ENCODE data around the gene BRSK1. TPM values are rescaled to one million over a fixed set of nuclear protein-coding genes. Genes with fewer than 3 reads are reported as not detected.

Gene BRSK1
- total and polyA plus RNA-seq, 10 of the 15 experiments (the other 5 are each of a cell fraction or from before 2014, with no cell fraction given) = 0.03 to 0.76 (median 0.25) TPM; not detected in 4

- no peak for ATAC-seq
- 95% methylated on average over 35 of the region's 36 CpGs for WGBS (ENCODE audit: insufficient coverage, insufficient replicate concordance, low lambda C conversion rate, missing lambda C conversion rate)
- TF ChIP-seq ESRRA (IDR thresholded peaks at IDR 0.05; ENCODE audit: low read length) = no peak
- no peak overlapping the region for H3K4me3 ChIP-seq
- FAIRE-seq = no peak
- H4K20me1 ChIP-seq (ENCODE audit: control insufficient read depth, insufficient read depth) = no peaks in the 10 kb centered on the region
- H2AFZ ChIP-seq (ENCODE audit: control insufficient read depth, low read depth, low read length) = no peak overlapping the region
- no peak overlapping the region for H3K4me2 ChIP-seq (ENCODE audit: control insufficient read depth, insufficient read depth)
- ChIA-PET POLR2A (no interaction called here), CTCF (no interaction called here), SMC1A (ENCODE audit: uncharacterized antibody, unreplicated experiment) (interaction anchor here (1.2 kb wide), 1 partner anchor 19 kb away, joined by 4 read pairs; no protein-coding TSS in a partner anchor), RAD21 (ENCODE audit: unreplicated experiment) (no interaction called here)
- intact Hi-C loops (cut with micrococcal nuclease; ENCODE audit: unreplicated experiment) (no loop called here), in situ Hi-C loops (cut with MboI) (no loop called here)
- no TSS peak for BruUV-seq (replicated peaks)
- H3K79me2 ChIP-seq (ENCODE audit: control insufficient read depth, insufficient read depth, low read length) = no peaks in the 10 kb centered on the region
- no peak for DNase-seq (ENCODE audit: low read depth, low spot score)
- H3K9me3 ChIP-seq (replicated peaks; ENCODE audit: control insufficient read depth, insufficient read depth, low read length) = no peaks in the 10 kb centered on the region; the same call in 2 of the 3 replicates
- peaks cover 0 to 3% of the 10 kb centered on the region in 2 experiments; a peak in 1 of 4 replicates for H3K36me3 ChIP-seq (ENCODE audit: control insufficient read depth in 2 of 2, insufficient read depth in 2 of 2, low read length in 1 of 2)
- H3K27me3 ChIP-seq (replicated peaks in 1 of 2; ENCODE audit: control insufficient read depth in 2 of 2, insufficient read depth in 2 of 2, low read length in 1 of 2) = no peaks in the 10 kb centered on the region
- peaks cover 29% of the 10 kb centered on the region for H3K4me1 ChIP-seq (ENCODE audit: control insufficient read depth, insufficient read depth, low read length)
- H3K9ac ChIP-seq (ENCODE audit: control insufficient read depth, insufficient read depth, low read length) = no peak overlapping the region
- H3K27ac ChIP-seq (ENCODE audit: control insufficient read depth, insufficient read depth) = no peak overlapping the region
These were observed 9.7 kb upstream of the BRSK1 start for GRCh38 chr19:55273978-55274707.

DNA sequence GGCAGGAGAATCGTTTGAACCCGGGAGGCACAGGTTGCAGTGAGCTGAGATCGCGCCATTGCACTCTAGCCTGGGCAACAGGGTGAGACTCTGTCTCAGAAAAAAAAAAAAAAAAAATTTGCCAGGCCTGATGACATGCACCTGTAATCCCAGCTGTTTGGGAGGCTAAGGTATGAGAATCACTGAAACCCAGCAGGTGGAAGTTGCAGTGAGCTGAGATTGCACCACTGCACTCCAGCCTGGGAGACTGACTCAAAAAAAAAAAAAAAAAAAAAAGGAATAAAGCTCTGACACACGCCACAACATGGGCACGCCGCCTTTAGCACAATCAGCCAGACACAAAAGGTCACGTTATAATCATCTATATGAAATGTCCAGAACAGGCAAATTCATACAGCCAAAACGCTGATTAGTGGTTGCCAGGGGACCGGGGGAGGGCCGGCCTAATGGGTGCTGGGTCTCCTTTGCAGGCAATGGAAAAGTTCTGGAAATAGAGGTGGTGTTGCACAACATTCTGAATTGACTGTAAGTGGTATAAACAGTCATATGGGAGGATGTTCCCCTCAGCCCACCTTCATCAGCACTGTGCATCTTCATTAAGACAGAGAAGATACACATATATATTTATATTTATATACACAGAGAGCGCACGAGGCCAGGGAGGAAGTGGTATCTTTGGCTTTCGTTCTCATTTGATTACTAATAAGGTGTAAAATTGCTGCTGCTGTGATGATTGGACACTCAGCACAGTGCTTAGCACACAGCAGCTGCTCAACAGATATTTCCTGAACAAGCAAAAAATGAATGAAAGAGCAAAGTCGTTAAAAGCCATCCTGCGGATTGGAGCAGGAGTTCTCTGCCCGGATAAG, 7.7 kb upstream of the BRSK1 start:
- Histone ChIP-seq H3K27me3 (replicated peaks in 1 of 2; ENCODE audit: control insufficient read depth in 2 of 2, insufficient read depth in 2 of 2, low read length in 1 of 2) (no peaks in the 10 kb centered on the region), H3K9me3 (replicated peaks; ENCODE audit: control insufficient read depth, insufficient read depth, low read length) (no peaks in the 10 kb centered on the region; the same call in 2 of the 3 replicates), H3K9ac (ENCODE audit: control insufficient read depth, insufficient read depth, low read length) (peak overlapping the region; percentile 65), H3K79me2 (ENCODE audit: control insufficient read depth, insufficient read depth, low read length) (no peaks in the 10 kb centered on the region; the same call in 1 of the 2 replicates), H3K36me3 (ENCODE audit: control insufficient read depth in 2 of 2, insufficient read depth in 2 of 2, low read length in 1 of 2) (peaks cover 0 to 3% of the 10 kb centered on the region in 2 experiments; a peak in 1 of 4 replicates), H3K4me1 (ENCODE audit: control insufficient read depth, insufficient read depth, low read length) (peaks cover 41% of the 10 kb centered on the region), H4K20me1 (ENCODE audit: control insufficient read depth, insufficient read depth) (no peaks in the 10 kb centered on the region), H3K27ac (ENCODE audit: control insufficient read depth, insufficient read depth) (peak overlapping the region; percentile 80), H3K4me3 (0 out of 2 replicates have a peak overlapping the region, but pooled peaks have one; percentile 10), H2AFZ (ENCODE audit: control insufficient read depth, low read depth, low read length) (peak overlapping the region; percentile 40; the same call in 1 of the 2 replicates), H3K4me2 (ENCODE audit: control insufficient read depth, insufficient read depth) (peak overlapping the region; percentile 92)
- in situ Hi-C loops (cut with MboI) (no loop called here), intact Hi-C loops (cut with micrococcal nuclease; ENCODE audit: unreplicated experiment) (loop anchor here (1.0 kb wide), 1 partner anchor 17 kb away; the partner anchor contains the start of gene PPP6R1)
- ATAC-seq (peak; percentile 75), FAIRE-seq (peak; percentile 13), DNase-seq (ENCODE audit: low read depth, low spot score) (no peak)
- CTCF ChIA-PET = interaction anchor here (1.0 to 2.6 kb wide), 3 partner anchors 16 to 25 kb away, joined by 4 to 7 read pairs (median 6); no protein-coding TSS in a partner anchor
- no TSS peak for BruUV-seq (replicated peaks)
- 9% methylated on average over 16 of the region's 17 CpGs for WGBS (ENCODE audit: insufficient coverage, insufficient replicate concordance, low lambda C conversion rate, missing lambda C conversion rate)
- POLR2A ChIA-PET = interaction anchor here (0.6 to 6.1 kb wide), 9 partner anchors 14 to 776 kb away, joined by 3 to 86 read pairs (median 4); partner anchors contain the start of genes KMT5C and PPP6R1
- SMC1A ChIA-PET (ENCODE audit: uncharacterized antibody, unreplicated experiment) = interaction anchor here (0.5 to 7.6 kb wide), 7 partner anchors 16 to 202 kb away, joined by 3 to 68 read pairs (median 4); partner anchors contain the start of genes ISOC2 and PPP6R1
- RAD21 ChIA-PET (ENCODE audit: unreplicated experiment) = interaction anchor here (0.6 to 3.8 kb wide), 4 partner anchors 15 to 63 kb away, joined by 3 to 46 read pairs (median 3); no protein-coding TSS in a partner anchor
- TF ChIP-seq NBN (IDR thresholded peaks at IDR 0.05) (0 out of 2 replicates have a peak, but pooled peaks have one; percentile 28), NFYB (IDR thresholded peaks at IDR 0.05; ENCODE audit: insufficient read depth, low read depth, low read length) (peak; percentile 67; the same call in 1 of the 2 replicates), ZBTB40 (IDR thresholded peaks at IDR 0.05; ENCODE audit: borderline replicate concordance) (no peak), ZNF24 (IDR thresholded peaks at IDR 0.05) (no peak), MLLT1 (IDR thresholded peaks at IDR 0.05) (peak; percentile 41; the same call in 1 of the 2 replicates)
